ENCODE results near the gene KMT5B.

Gene KMT5B

DNA sequence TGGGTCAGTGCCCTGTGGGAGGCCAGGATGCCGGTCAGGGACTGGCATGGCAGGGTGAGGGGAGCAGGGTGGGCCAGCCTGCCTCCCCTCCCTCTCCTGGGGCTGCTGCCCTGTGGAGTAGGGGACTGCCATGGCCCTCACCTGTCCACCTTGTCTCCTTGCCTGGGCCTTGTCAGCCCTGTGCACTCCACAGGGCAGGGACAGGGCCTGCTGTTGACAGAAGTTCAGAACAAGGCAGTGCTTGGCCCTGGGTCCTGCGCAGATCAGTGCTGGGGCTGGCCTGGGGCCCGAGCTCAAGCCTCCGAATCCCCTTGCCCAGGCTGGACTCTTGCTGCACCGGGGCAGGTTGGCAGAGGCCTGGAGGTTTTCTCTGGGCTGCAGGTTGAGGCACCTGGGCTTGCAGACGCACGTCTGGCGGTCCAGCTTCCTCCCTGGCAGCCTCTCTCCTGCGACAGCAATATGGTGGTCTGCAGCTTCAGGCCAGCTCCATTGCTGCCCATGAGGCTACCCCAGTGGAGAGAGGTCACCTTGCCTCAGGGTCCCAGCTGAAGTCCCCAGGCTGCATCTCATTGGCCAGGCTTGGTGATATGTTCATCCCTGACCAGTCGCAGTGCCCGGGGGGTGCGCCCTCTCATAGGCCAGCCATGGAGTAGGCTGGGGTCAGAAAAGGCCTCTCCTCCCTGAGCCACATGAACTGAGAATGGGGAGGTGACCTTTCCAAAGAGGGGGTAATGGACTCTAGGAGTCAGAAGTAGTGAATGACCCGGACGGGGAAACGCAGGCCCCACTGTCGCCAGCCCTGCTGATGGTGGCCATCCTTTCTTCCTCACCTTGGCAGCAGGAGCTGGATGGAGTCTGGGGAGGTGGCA, 70.4 kb downstream of the KMT5B start:
- DNase-seq = no peak

DNA sequence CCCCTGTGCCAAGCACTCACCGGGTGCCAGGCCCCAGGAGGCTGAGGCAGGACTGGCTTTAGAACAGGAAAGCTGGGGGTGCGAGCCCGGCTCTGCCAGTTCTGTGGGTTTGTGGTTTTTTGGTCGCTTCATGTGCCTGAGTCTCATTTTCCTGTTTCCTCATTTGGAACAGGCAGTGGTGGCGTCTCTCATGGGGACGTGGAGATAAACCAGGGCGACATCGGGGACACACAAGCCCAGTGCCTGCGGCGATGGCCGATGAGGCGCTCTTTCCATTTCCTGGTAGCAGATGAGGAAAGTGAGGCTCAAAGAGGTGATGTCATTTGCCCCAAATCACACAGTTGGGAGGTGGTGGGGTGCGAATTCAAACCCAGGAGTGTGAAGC, 71.1 kb downstream of the KMT5B start:
- DNase-seq = peak; percentile 7

DNA sequence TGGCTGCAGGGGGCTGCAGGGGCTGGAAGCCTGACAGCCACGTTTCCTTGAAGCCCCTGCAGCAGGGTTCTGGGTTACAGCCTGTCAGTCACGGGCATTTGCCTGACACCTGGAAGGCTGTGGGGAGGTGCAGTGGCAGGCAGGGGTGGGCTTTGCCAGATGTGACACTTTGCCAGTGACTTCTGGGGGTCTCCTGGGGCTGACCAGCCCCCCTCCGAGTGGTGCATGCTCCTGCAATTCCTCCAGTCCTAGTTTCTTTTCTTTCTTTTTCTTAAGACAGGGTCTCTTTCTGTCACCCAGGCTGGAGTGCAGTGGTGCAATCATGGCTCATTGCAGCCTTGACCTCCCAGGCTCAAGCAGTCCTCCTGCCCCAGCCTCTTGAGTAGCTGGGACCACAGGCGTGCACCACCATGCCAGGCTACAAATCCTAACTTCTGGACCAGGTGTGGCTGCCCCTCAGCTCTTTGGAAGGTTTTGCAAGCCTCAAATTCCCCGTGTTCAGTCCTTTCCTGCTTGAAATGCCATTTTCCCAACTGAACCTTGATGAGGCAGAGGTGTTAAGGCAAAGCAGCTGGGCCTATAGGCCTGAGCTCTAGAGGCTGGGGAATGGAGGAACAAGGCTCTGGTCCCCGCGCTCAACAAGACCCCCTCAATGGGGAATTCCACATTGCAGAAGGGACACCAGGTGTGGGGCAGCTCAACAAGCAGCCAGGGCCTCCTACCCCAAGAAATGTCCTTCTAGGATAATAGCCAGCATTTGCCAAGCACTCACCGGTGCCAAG, 71.7 kb downstream of the KMT5B start:
- no peak for DNase-seq

DNA sequence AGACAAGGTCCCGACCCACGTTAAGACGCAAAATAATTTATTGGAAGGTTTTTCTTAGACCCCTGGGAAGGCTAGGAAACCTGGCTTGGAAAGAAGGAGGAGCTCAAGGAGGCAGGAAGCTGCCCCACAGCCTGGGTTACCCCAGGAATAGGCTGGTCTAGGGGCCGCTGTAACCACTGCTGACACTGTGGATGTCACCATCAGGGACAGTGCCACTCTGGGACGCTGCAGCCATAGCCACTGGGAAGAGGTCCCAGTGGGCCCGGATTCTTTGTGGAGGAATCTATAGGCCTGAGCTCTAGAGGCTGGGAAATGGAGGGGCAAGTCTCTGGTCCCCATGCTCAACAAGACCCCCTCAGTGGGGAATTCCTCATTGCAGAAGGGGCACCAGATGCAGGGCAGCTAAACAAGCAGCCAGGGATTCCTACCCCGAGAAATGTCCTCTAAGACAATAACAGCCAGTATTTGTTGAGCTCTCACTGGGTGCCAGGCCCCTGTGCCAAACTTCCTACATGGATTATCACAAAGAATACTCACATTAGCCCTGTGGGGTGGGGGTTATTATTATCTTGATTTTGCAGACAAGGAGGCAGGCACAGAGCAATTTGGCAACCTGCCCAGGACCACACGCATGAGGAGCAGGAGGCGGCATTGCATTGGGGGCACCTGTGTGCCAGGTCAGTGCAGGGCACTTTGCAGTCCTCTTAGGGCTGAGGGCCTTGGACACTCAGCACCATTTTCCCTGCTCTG, 72.4 kb downstream of the KMT5B start:
- no peak for DNase-seq

DNA sequence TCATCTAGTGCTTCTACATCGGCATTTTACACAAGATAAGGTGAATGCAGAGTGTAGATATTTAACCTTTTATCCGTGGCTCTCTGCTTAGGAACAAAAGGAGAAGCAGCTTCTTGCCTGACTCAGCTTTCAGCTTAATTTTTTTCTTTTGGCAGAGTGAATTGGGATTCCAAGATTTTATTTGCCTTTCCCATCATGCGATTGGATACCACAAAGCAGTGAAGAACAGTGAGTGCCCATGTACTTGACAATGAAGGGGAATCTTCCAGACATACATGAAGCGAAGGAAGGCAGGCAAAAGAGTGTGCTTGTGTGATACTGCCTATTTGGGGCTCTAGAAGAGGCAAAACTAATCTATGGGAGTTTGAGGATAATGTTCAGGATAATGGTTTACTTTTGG, 74.9 kb downstream of the KMT5B start:
- DNase-seq = no peak

DNA sequence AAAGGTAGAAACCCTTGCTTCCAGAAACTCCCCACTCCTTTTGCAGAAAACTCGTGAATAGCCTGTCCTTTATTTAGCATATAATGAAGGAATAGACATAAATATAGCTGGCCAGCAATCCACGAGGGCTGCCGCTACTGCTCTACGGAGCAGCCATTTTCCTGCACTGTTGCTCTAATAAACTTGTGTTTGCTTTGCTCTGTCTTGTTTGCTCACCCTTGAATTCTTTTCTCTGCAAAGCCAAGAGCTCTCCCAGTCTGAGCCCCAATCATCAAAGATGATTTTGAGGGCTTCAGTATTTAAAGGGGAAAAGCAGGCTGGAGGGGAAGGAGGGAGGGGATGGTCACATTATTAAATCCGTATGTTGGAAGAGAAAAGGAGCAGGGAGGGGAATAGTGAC, 75.3 kb downstream of the KMT5B start:
- DNase-seq = no peak

DNA sequence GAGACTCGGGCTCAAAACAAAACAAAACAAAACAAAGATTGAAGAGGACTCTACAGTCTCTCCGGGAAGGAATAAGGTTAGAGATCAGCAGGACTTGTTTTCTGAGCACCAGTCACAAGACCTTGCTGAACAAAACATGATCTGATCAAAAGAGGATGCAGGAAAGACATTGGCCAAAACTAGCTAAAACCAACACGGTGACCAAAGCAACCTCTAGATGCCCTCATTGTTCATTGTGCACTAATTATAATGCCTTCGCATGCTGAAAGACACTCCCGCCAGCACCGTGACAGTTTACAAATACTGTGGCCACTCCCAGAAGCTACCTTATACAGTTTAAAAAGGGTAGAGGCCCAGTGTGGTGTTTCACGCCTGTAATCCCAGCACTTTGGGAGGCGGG, 76.2 kb downstream of the KMT5B start:
- DNase-seq = no peak

DNA sequence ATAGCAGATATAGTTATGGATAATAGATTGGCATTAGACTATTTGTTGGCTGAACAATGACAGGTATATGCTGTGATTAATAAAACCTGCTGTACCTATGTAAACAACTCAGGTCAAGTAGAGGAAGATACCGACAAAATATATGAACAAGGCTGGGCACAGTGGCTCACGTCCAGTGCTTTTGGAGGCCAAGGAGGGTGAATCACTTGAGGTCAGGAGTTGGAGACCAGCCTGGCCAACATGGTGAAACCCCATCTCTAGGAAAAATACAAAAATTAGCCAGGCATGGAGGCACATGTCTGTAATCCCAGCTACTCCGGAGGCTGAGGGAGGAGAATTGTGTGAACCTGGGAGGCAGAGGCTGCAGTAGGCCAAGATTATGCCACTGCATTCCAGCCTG, 77.9 kb downstream of the KMT5B start:
- no peak for DNase-seq

DNA sequence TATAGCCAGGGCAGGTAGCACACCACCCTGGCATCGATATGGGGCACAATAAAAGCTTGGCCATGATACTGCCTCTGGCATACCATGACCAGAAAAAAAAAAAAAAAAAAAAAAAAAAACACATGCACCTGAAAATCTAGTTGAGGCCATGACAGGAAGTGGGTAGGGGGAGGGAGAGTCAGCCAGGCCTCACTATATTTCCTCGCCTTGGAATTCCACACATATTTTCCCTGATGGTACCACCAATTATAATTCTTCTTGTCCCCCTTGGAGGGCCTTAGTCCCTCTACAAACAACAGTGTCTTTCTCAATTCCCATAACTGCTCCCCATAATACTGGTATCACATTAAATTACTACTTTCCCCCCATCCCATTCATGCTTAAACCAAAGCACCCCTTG, 79.3 kb downstream of the KMT5B start:
- no peak for DNase-seq

DNA sequence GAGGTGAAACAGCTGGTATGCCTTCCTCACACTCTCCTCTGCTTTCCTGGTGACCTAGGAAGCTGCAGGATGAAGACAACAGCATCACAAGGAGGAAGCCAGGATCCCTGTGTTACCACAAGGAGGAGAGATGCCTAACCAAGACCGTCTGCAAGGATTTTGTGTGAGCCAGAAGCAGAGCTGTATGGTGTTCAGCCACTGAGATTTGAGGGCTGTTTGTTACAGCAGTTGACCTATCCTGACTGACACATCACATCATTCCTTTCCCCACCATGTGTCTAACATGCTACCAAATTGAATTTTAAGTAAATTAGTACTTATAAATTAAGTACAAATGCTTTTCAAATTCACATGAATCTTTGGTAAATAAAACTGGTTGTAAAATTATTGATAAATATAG, 83.0 kb downstream of the KMT5B start:
- DNase-seq = no peak

DNA sequence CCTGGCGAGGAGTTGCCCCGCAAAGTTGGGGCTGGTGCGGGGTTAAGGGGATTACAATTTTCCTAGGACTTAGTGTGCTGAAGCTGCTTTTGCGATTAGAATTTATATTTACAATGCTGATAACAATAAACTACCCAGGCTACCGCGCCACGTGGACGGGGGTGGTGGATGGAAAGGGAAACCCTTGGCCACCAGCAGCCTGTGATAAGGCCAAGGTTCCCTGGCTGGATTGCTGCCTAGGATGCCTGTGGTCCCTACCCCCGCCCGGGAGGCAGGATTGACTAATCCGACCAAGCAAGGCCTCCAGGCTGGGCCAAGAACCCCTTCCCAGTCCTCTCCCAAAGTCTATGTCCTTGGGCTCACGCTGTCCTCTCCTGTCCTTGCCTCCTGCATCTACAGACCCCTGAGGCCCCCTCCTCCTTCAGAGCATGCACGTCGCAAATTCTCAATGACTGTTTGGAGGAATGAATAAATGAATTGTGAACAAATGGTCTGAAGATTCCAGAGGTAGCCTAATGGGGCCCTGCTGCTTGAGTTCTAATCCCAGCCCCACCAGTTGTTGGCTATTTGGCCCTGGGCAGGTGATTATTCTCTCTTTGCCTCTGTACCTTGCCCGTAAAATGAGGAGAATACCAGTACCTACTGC, 84.3 kb downstream of the KMT5B start:
- DNase-seq = no peak

DNA sequence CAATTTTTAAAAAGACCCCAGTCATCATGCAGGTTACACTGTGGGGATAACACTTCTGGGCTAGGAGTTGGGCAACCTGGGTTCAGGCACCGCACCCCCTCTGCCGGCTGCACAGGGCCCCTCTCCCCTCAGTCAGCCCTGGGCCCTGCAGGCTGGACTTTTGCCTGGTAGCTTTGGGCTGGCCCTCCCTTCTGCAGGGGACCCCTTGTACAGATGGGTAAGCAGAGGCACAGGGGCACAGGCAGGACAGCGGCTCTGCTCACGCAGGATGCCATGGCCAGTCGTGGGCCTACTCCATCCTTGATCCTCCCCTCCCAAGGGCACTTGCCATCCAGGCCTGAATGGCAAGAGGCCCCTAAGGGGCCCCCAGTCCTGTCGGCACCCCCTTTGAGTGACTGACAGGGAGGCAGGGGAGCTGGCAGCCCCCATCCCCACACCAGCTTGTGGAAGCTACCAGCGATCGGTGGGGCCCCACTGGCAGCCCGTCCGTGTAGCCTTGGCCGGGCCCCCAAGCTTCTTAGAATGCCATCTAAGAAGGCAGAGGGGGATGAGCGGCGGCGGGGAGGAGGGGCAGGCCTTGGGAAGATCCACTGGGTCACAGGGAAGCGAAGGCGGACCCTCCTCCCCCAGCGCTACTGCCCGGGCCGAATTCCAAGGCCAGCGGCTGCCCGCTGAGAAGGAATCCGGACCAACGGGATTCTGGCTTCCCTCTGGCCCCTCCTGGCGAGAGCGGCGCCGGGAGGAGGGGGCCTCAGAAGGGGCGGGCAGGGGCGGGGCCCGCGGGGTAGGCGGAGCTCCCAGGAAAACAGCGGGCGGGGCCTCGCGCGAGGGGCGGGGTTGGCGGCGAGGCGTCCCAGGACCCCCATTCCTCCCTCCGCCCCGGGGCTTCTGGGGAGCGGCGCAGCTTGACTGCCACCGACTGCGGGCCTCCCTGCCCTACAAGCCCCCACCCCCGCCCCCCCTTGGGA, 85.1 kb downstream of the KMT5B start:
- no peak for DNase-seq

DNA sequence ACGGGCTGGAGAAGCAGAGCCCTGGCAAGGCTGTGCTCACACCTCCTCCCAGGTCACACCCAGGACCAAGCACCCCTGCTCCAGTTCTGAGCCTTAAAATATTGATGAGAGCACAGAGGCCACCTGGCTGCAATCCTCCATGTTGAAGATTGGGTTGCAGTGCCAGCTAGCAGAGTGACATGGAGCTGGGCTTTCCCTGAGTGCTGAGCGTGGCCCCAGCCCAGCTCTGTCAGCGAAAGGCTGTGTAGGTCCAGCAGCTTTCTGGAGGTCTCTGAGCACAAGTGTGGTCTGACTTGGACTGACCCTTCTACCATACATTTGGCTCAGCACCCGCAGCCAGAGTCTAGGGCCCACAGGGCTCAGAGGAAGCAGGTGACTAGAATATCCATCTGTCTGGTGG, 87.9 kb downstream of the KMT5B start:
- DNase-seq = no peak

DNA sequence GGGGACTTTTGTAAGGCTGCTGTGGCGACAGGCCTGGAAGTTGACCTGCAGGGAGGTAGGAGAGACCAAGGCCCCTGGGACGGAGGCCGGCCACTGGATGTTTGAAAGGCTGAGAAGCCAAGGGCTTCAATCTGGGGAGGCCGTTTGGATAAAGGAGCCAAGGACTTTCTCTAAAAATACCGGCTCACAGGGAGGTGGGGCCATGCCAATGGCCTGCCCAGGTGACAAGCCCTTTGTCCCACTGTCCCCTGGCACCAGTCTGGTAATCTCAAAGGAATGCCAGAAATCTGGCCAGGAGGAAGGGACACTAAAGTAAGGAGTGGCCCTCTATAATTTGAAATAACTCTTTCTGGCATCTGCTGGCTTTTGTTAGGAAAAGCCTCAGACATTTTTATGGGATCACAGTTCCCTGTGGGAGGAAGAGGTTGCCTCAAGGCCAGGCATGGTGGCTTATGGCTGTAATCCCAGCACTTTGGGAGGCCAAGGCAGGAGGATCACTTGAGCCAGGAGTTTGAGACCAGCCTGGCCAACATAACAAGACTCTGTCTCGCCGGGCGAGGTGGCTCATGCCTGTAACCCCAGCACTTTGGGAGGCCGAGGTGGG, 90.1 kb downstream of the KMT5B start:
- DNase-seq = no peak

DNA sequence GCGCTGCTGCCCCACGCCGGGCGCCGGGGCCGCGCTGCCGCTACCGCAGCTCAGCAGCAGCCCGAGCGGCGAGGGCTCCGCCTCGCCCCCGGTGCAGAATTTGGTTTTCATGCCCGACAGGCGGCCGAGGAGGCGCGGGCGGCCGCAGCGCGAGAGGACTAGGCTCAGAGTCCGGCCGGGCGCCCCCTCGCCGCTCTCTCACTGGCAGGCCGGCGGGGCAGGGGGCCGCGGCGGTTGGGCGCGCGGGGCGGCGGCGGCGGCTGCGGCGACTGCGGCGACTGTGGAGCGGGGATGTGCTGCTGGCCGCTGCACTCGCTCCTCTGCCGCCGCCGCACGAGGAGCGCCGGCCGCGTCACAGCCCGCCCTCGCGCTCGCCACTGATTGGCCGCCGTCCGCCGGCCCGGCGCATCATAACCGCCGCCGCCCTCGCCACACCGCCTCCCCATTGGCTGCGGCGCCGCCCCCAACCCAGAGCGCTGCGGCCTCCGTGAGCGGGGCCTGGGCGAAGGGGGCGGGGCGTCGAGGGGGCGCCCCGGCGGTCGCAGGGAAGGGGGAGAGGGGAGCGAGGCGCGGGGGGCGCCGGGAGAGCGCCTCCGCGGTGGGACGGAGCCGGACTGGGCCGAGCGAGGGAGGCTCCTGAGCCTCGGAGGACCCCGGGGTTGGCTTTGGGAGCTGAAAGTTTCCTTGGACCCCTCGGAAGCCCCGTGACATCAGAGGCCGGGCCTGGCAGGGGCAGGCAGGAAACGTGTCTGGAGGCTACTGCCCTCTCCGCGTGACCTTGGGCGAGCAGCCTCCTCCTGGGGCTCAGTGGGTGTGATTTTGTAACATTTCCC, 91.8 kb downstream of the KMT5B start, which contains the start of gene CHKA:
TSS of gene CHKA (minus strand) at position 322 of the 833 bp plus-strand sequence. CDS start at position 111, 211 bp downstream.
- DNase-seq = peak; percentile 84

DNA sequence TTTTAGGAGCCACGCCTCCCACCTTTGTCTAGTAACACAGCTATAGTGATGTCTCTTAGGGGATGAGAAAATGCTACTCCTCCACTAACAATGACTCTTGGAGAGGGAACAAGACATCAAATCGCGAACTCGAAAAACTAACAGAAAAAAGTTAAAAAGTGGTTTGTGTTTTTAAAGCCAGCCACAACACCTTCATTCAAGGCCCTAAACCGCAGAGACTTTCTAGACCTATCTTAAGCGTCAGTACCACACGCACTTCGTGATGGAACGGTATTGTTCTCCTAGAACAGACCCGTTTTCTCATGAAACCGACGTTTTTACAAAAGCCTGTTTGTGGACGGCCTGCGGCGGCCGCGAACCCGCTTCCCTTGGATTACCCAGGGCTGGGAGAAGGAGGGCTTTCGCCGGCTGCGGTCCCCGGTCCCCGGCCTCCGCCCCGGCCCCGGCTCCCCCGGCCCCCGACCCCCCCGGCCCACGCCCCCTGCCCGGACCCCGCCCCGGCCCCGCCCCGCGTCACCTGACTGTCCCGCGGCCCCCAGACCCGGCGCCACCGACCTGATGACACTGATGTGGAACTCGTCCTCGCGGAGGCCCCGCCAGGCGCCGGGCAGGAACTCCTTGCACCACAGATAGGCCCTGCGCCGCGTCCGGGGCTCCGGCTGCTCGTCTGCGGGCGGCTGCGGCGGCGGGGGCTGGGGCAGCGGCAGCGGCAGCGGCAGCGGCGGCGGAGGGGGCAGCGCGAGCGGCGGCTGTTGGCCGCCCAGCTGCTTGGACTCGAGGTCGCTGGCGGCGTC, 92.6 kb downstream of the KMT5B start:
- DNase-seq = peak; percentile 31

DNA sequence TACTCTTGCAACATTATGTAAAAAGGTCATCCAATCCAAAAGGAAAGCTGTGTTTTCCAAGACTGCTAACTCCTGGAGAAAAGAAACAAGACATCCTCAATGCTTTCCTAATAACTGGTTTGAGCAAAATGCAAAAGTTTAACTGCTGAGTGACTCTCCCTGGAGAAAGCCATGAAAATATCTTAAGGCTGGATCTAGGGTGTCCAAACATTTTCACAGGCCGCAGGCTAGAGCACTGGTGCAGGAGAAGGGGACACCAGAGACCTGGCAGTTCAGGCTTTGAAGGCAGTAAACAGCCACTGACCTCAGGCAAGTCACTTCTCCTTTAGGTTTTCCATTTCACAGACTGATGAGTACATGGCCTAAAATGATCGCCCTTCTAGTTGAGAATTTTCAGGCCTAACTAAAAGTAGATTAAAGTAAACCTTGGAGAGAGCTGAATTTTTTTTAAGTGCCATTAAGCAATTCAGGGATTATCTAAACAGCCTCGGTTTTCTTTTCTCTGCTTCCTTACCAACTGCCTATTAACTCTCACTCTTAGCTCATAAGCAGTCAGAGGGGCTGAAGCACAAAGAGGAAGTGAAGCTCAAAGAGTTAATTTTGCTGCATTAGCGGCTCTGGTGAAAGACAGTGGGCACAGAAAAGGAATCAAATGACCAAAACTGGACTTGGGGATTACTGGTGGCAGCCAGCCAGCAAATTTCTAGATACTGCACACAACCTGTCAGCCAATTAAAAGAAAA, 94.2 kb downstream of the KMT5B start:
- no peak for DNase-seq

DNA sequence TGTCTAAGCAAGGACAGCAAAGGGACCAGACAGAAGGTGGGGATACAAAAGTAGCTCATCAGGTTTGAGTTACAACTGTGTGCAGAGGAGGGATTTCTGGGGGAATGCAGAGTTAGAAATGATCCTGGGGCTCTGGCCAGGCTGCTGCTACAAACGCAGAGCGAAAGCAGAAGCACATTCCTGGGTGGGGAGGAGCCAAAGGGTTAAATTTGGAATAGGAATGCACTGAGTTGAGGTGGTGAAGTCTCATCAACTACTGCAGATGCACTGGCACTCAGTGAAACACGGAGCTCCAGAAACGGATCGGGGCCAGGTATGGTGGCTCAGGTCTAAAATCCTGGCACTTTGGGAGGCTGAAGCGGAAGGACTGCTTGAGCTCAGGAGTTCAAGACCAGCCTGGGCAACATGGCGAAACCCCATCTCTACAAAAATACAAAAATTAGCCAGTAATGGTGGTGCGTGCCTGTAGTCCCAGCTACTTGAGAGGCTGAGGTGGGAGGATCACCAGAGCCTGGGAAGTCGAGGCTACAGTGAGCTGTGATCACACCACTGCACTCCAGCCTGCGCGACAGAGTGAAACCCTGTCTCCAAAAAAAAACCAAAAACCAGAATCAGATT, 95.1 kb downstream of the KMT5B start:
- no peak for DNase-seq

All from stimulated activated naive CD4-positive, alpha-beta T cell treated with Interleukin-2 at 50 U/mL for 16 hours (primary cell).